ENCODE results near the gene RAB10. TPM values are rescaled to one million over a fixed set of nuclear protein-coding genes. Genes with fewer than 3 reads are reported as not detected.

Gene RAB10
- total RNA-seq, 2 donors from 2014 or later: 70.9 to 86.7 TPM

DNA sequence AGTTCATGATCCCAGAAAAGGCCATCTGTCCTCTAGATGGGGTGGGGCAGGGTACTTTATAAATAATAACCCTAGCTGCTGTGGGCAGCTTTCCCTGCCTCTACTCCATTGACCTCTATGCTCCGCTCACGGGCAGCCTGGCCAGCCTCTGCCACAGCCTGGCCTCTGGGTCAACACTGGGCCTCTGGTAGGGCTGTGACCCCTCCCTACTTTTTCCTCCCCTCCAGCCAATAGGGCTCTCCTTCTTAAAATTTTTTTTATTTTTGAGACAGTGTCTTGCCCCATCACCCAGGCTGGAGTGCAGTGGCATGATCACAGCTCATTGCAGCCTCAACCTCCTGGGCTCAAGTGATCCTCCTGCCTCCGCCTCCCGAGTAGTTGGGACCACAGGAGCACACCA lies 134.9 kb downstream of the RAB10 start:
- H3K27me3 ChIP-seq: peaks cover 0 to 7% of the 10 kb centered on the region in 2 donors
- no peak overlapping the region for H3K4me3 ChIP-seq
- no peak for DNase-seq (ENCODE audit: low spot score)
- H3K36me3 ChIP-seq: no peaks in the 10 kb centered on the region
- TF ChIP-seq, protein P1, sequence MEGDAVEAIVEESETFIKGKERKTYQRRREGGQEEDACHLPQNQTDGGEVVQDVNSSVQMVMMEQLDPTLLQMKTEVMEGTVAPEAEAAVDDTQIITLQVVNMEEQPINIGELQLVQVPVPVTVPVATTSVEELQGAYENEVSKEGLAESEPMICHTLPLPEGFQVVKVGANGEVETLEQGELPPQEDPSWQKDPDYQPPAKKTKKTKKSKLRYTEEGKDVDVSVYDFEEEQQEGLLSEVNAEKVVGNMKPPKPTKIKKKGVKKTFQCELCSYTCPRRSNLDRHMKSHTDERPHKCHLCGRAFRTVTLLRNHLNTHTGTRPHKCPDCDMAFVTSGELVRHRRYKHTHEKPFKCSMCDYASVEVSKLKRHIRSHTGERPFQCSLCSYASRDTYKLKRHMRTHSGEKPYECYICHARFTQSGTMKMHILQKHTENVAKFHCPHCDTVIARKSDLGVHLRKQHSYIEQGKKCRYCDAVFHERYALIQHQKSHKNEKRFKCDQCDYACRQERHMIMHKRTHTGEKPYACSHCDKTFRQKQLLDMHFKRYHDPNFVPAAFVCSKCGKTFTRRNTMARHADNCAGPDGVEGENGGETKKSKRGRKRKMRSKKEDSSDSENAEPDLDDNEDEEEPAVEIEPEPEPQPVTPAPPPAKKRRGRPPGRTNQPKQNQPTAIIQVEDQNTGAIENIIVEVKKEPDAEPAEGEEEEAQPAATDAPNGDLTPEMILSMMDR (IDR thresholded peaks at IDR 0.05): no peak
- H3K27ac ChIP-seq: no peak overlapping the region
- H3K4me1 ChIP-seq: peaks cover 3 to 11% of the 10 kb centered on the region in 2 donors
- no peaks in the 10 kb centered on the region for H3K9me3 ChIP-seq

DNA sequence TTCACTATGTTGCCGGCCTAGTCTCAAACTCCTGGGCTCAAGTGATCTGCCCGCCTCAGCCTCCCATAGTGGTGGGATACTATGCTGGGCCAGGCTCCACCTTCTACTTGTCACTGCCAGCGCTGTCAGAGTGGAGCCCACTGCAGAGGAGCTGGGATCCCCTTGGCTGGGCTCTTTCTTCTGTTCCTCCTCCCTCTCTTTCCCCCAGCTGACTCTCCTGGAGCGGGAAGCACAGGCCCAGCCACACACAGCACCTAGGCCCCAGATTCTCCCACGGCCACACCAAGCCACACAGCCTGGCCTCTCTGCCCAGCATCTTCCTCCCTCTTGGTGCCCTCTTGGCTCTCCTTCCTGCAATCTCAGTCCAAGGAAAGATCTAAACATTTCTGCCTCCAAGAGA lies 135.3 kb downstream of the RAB10 start:
- peaks cover 0 to 12% of the 10 kb centered on the region in 2 donors for H3K27me3 ChIP-seq
- no peak overlapping the region for H3K27ac ChIP-seq
- no peak for DNase-seq (ENCODE audit: low spot score)
- peaks cover 3 to 16% of the 10 kb centered on the region in 2 donors for H3K4me1 ChIP-seq
- TF ChIP-seq, protein P1 (IDR thresholded peaks at IDR 0.05): no peak
- H3K4me3 ChIP-seq: no peak overlapping the region
- no peaks in the 10 kb centered on the region for H3K36me3 ChIP-seq
- H3K9me3 ChIP-seq: no peaks in the 10 kb centered on the region

DNA sequence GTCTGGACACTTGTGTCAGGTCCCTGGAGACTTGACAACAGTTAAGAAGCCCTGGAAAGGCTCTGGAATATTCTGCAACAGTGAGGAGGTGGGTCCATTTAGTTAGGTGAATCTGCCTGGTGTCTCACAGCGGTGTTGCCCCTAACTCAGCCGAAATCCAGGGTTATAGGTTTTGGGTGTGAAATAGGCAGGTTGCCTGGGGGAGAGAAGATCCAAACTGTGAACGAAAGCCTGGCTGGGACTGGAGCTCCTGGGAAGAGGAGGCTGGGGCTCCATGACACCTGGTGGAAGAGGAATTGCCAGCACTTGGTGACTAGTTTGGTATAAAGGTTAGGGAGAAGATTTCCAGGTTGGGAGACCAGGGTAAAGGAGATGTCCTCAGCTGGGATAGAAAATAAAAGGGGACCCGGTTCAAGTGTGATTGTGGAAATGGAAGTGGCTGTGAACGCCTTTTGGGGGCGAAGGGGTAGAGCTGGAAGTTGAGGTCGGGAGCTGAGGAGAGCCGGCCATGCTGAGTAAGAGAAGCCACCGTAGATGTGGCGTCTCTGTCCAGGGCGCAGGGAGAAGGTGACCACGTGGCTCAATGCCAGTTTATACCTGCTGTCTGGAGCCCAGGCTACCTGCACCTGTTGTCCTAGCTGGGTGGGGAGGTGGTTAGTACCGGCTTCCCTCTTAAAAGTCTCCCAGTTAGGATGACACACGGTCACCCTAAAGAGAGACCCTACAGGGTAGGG lies 136.0 kb downstream of the RAB10 start:
- no peaks in the 10 kb centered on the region for H3K36me3 ChIP-seq

DNA sequence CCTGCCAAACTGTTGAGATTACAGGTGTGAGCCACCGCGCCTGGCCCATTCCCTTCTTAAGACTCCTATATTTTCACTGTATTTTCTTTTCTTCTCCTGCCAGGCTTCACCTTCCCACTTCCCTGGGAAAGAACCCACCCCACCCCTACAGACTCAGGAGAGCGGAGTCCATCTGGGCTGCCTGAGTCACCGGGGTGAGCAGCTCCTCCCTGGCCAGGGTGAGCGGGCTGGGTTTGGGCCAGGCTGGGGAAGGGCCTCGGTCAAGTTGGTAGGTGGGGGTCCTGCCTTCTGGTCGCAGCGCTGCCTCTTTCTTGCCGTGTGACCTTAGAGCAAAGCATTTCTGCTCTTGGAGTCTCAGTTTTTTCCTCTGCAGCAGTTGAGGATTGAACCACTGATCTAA lies 136.9 kb downstream of the RAB10 start:
- H3K4me3 ChIP-seq: no peak overlapping the region
- no peak overlapping the region for H3K27ac ChIP-seq
- H3K36me3 ChIP-seq: no peaks in the 10 kb centered on the region
- peaks cover 3 to 15% of the 10 kb centered on the region in 2 donors for H3K27me3 ChIP-seq
- TF ChIP-seq, protein P1 (IDR thresholded peaks at IDR 0.05): no peak
- H3K9me3 ChIP-seq: no peaks in the 10 kb centered on the region
- no peak for DNase-seq (ENCODE audit: low spot score)
- H3K4me1 ChIP-seq: peaks cover 3 to 16% of the 10 kb centered on the region in 2 donors

More for the DNA sequence above, 136.0 kb downstream of the RAB10 start:
- TF ChIP-seq, protein P1 (IDR thresholded peaks at IDR 0.05): no peak
- H3K27ac ChIP-seq: no peak overlapping the region
- H3K27me3 ChIP-seq: peaks cover 3 to 15% of the 10 kb centered on the region in 2 donors
- no peak overlapping the region for H3K4me3 ChIP-seq
- peaks cover 3 to 16% of the 10 kb centered on the region in 2 donors for H3K4me1 ChIP-seq
- no peak for DNase-seq (ENCODE audit: low spot score)
- H3K9me3 ChIP-seq: no peaks in the 10 kb centered on the region

DNA sequence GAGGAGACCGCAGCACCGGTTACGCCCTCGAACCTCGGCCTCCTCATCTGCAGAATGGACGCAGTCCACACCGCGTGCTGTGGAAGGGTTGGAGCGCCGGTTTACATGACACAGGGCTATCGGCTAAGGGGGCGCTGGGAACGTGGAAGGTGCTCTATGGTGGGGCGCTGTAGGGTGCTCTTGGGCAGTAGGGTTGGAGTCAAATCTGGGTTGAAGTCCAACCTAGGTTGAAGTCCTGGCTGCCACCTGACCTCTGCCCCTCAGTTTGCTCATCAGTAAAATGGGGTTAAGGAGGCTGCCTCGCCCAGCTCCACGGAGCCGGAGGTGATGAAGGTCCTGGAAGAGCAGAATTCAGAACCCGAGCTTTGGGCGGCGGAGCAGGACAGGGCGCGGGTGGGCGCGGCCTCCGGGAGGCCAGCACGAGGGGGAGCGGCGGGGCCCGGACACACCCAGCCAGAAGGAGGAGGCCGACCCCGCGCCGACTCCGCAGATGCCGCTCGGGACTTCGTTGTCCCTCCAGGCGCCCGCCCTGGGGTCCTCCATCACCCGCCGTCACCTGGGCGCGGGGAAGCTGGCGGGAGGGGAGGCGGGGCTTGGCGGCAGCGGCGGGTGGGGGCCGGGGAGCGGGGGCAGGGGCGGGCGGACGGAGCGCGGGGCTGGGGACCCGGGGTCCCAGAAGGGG lies 138.4 kb downstream of the RAB10 start:
- TF ChIP-seq, protein P1 (IDR thresholded peaks at IDR 0.05): no peak
- Histone ChIP-seq H3K9me3 (no peaks in the 10 kb centered on the region), H3K4me3 (peak overlapping the region; percentile 32 to 58), H3K27me3 (peaks cover 3 to 15% of the 10 kb centered on the region in 2 donors), H3K27ac (no peak overlapping the region), H3K4me1 (peaks cover 3 to 16% of the 10 kb centered on the region in 2 donors), H3K36me3 (no peaks in the 10 kb centered on the region)
- no peak for DNase-seq (ENCODE audit: low spot score)
